Activated gamma-delta T cell treated with Interleukin-2 at 50 U/mL for 16 hours (primary cell): ENCODE results near the gene SLC2A6.

ENCODE experiments used
- DNase-seq: peaks from one replicate; pipeline ENCODE4 v3.0.0-alpha.2; 2020

SLC2A6 gene

GRCh38 chr9:133495327-133496293, 16.7 kb upstream of the SLC2A6 start:
- no peak for DNase-seq

- no peak for DNase-seq
Measured at GRCh38 chr9:133494636-133495326, 15.9 kb upstream of the SLC2A6 start.

DNA sequence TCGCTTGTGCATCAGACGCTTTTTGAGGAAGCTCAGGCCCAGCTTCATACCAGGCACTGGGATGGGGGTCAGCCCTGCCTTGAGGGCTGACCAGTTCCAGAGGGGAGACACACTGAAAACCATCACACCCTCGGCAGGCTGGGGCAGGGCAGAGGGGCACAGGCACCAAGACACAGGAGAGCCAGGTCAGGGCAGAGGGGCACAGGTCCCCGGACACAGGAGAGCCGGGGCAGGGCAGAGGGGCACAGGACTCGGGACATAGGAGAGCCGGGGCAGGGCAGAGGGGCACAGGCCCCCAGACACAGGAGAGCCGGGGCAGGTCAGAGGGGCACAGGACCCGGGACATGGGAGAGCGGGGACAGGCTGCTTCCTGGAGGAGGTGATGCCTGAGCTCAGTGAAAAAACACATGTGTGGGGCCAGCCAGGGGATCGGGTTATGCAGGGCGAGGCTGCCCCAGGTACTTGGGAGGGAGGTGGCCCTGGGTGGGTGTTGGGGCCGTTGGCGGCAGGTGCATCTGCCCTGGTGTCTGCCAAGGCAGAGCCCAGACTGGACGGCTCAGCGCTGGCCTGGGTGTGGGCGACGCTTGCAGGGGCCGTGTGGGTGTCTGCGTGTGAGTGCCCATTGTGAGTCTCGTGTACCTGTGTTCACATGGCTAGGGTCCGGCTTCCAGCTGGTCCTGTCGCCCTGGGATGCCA, 15.1 kb upstream of the SLC2A6 start:
- no peak for DNase-seq

GRCh38 chr9:133493428-133493827, 14.5 kb upstream of the SLC2A6 start:
- DNase-seq = no peak

GRCh38 chr9:133492061-133493021, 13.4 kb upstream of the SLC2A6 start:
- DNase-seq = no peak

DNA sequence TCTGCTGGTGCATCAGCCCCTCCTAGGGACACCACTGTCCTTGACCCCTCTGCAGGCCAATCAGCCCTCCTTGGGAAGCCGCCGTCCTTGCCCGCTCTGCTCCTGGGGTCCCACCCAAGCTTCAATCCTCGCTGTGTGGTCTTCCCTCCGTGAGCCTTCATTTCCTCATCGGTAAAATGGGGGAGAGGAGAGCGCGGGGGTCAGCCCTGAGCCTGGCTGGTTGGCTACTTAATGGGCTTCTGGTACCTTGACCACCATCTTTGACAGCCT, 12.7 kb upstream of the SLC2A6 start:
- DNase-seq = no peak

DNA sequence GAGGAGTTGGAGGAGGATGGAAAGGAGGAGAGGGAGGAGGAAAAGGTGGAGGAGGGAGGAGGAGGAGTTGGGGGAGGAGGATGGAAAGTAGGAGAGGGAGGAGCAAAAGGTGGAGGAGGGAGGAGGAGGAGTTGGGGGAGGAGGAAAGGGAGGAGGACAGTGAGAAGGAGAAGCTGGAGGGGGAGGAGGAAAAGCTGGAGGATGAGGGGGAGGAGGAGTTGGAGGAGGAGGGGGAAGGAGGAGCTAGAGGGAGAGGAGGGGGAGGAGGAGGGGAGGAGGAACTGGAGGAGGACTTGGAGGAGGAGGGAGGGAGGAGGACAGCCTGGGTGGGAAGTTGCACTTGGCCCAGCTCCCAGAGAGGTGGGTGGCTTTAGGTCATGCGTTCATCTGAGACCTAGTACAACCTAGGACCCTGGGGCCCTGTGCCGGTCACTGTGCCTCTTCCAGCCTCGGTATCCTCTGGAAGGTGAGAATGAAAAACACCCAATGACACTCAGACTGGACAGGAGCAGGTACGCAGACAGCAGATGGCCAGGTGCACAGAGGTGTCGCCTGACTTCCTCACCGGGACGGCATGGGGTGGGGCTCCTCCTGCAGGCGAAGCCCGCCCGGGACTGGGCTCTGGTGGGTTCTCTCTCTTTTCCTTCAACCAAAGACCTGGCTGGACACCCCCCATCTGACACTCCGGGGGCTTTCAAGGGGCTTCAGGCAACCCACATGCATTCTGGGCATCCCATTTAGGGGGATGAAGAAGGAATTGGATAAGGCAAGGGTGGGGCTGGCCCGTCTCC, 12.2 kb upstream of the SLC2A6 start:
- no peak for DNase-seq

DNA sequence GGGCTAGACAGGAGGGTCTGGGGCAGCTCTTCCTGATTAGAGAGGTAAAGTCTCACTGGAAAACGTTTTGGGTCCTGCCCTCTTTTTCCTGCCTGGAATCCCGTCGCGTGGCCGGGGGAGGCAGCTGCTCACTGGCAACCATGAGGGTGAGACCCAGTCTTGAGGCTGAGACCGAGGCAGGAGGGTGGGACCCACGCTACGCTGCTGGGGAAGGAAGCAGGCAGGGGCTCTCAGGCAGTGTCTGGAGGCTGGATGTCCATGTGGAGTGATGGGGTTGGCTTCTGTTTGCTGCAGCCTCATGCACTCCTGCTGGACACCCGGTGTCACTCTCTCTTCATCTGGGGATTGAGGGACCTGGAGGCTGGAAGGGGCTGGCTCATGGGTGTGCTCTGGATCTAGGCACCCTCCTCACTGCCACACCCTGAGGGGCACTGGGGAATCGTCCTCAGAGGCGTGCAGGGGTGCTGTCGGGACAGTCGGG, 11.3 kb upstream of the SLC2A6 start:
- DNase-seq = no peak

- no peak for DNase-seq
Measured at GRCh38 chr9:133489253-133490190, 10.6 kb upstream of the SLC2A6 start.

GRCh38 chr9:133488686-133489252, 9.9 kb upstream of the SLC2A6 start:
- DNase-seq = no peak

- no peak for DNase-seq
Measured at GRCh38 chr9:133487331-133487725, 8.4 kb upstream of the SLC2A6 start.

GRCh38 chr9:133485531-133486260, 6.8 kb upstream of the SLC2A6 start:
- DNase-seq = no peak

DNA sequence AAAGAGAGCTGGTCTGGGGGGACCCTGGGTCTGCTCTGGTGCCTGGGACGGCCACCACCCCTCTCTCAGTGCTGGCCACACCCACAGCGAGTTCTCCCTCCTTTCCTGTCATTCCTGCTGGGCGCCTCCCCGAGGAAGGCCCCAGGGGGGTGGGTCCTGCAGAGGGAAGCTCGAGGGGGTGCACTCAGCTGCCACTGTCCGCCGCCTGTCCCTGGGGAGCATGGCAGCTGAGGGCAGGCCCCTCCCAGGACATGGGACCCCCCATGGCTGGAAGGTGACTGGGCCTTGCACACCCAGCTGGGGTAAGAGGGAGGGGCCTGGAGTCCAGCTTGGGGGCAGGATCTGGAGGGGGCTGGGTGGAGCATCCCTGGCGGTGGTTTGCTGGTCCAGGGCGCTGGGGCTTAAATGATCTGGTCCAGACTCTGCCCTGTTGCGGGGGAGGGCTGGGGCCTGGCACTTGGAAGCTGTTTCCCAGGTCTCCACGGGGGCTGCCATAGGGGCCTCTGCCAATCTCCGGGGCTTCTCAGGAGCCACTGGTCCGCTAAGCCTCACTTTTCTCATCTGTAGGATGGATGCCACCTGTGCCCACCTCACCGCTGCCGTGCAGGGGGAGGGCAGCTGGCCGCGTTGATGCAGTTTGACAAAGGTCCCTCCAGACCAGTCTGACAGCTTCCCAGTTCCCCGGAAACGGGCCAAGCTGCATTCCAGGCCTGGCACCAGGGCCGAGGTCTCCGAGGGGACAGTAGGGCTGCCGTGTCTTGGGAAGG, 6.0 kb upstream of the SLC2A6 start:
- no peak for DNase-seq

GRCh38 chr9:133483611-133484010, 4.7 kb upstream of the SLC2A6 start:
- DNase-seq = no peak

DNA sequence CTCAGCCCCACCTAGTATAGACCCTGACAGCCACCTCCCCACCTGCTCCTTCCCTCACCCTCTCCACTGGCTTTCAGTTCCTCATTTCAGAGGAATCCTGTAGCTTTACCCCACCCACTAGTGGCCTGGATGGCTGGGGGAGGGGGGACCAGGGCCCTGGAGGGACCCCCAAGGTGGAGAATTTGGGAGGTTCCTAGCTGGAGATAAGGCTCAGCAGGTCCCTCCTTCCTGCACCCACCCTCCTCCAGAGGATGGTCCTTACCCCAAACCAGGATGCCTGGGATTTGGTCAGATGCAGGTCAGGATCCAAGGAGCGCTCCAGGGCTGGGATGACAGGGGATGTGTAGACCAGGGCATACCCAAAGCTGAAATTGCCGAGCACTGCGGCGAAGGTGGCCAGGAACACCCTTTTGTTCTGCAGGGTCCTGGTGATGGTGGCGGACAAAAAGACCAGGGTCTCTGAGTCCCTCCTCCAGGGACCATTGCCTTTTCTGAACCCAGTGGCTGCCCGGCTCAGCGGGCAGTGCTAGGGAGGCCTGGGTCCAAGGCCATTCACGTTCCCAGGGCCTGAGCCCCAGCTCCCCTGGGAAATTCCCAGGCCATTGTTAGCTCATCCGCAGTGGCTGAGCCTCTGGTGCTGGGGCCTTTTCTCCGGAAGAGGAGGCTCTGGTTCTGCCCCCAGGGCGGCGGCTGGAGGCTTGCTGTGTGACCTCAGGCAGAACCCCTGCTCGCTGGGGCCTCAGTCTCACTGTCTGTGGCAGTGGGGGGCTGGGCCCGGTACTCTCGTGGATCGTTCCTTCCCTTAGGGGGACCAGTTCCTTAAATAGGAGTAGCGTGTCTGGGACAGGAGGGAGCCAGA, 678 bp downstream of the SLC2A6 start:
- DNase-seq = no peak

GRCh38 chr9:133477461-133477860, 1.4 kb downstream of the SLC2A6 start:
- no peak for DNase-seq

DNA sequence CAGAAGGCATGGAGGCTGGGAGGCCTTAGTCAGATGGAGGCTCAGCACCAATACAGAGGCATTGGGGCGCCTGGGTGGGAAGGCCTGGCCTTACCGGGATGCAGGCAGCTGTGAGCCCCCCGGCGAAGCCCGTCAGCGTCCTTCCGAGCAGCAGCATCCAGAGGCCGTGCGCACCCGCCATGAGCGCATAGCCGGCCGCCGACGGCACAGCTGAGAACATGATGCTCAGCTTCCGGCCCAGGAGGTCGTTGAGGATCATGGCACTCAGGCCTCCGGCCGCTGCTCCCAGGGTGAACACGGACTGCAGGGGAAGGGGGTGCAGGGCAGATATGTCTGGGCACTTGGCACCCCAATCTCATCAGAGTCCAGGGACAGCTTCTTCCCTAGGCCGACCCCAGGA, 2.0 kb downstream of the SLC2A6 start:
- no peak for DNase-seq
